22Rv1 (cell line): ENCODE data around the gene SLC2A4RG.

Experiments used
- CTCF ChIP-seq: fragments of 450-650 bp; IDR thresholded peaks from 2 replicates; pipeline ENCODE4 v1.5.1; 2017; ENCODE audit warnings: mild to moderate bottlenecking
- ZFX ChIP-seq: fragments of 450-650 bp; IDR thresholded peaks from 2 replicates; pipeline ENCODE4 v1.6.1; 2017; ENCODE audit warnings: antibody characterized with exemption, borderline replicate concordance

GRCh38 chr20:63690003-63690897 is 49.3 kb upstream of the SLC2A4RG start:
- TF ChIP-seq CTCF (no peak), ZFX (no peak)
